Neural crest cell (in vitro differentiated cells): ENCODE data around the gene SLC2A6. TPM values are rescaled to one million over a fixed set of nuclear protein-coding genes. Genes with fewer than 3 reads are reported as not detected.

Experiments used
- DNase-seq: peaks from one replicate; pipeline ENCODE4 v3.0.0; 2021; ENCODE audit warnings: low read depth, mixed read lengths, low spot score
- H3K27ac Mint-ChIP-seq: one replicate; pipeline ENCODE4 v1.8.0; 2021; ENCODE audit warnings: mild to moderate bottlenecking, mixed read lengths; ENCODE audit not compliant: unreplicated experiment
- H3K27me3 Mint-ChIP-seq: 2 replicates; pipeline ENCODE4 v1.8.0; 2021; ENCODE audit warnings: low read depth, mild to moderate bottlenecking, mixed read lengths
- H3K36me3 Mint-ChIP-seq: 2 replicates; pipeline ENCODE4 v1.8.0; 2021; ENCODE audit warnings: low read depth, mild to moderate bottlenecking, mixed read lengths
- H3K4me1 Mint-ChIP-seq: 2 replicates; pipeline ENCODE4 v1.8.0; 2021; ENCODE audit warnings: mixed read lengths
- H3K4me3 Mint-ChIP-seq: one replicate; pipeline ENCODE4 v1.8.0; 2021; ENCODE audit warnings: mild to moderate bottlenecking, mixed read lengths
- H3K9me3 Mint-ChIP-seq: 2 replicates; pipeline ENCODE4 v1.8.0; 2021; ENCODE audit warnings: mixed read lengths
- CTCF ChIP-seq: fragments of 200-600 bp; sonication (generic); conservative IDR thresholded peaks from 2 replicates; pipeline ENCODE4 v1.5.0; 2021; ENCODE audit warnings: antibody characterized with exemption, mild to moderate bottlenecking
- total RNA-seq: library from RNA; stranded (reverse); gene quantifications from 2 replicates; pipeline ENCODE4 v1.2.1, GENCODE V29; 2021

Gene SLC2A6
- total RNA-seq, 1 donor from 2014 or later, result 29.0 TPM

GRCh38 chr9:133457233-133457632 lies 21.7 kb downstream of the SLC2A6 start:
- H3K9me3 Mint-ChIP-seq, result no peaks in the 10 kb centered on the region
- no peak overlapping the region for H3K27ac Mint-ChIP-seq
- H3K36me3 Mint-ChIP-seq, result no peaks in the 10 kb centered on the region
- H3K4me1 Mint-ChIP-seq, result peaks cover 21% of the 10 kb centered on the region
- no peaks in the 10 kb centered on the region for H3K27me3 Mint-ChIP-seq
- no peak for DNase-seq
- TF ChIP-seq CTCF, result no peak
- H3K4me3 Mint-ChIP-seq, result no peak overlapping the region

DNA sequence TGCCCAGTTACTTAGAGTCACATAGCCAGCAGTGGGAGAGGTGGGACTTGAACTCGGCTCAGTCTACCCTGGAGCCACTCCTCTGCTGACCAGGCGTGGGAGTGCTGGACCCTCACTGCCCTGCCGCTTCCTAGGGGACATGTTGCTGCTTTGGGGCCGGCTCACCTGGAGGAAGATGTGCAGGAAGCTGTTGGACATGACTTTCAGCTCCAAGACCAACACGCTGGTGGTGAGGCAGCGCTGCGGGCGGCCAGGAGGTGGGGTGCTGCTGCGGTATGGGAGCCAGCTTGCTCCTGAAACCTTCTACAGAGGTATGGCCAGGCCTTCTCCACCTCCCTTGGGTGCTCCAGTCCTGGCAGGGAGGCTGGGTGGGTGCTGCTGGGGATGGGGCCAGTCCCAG lies 22.5 kb downstream of the SLC2A6 start:
- H3K36me3 Mint-ChIP-seq, result no peaks in the 10 kb centered on the region
- peaks cover 18% of the 10 kb centered on the region for H3K4me1 Mint-ChIP-seq
- no peaks in the 10 kb centered on the region for H3K27me3 Mint-ChIP-seq
- no peak for TF ChIP-seq CTCF
- H3K9me3 Mint-ChIP-seq, result no peaks in the 10 kb centered on the region
- H3K27ac Mint-ChIP-seq, result no peak overlapping the region
- H3K4me3 Mint-ChIP-seq, result no peak overlapping the region
- DNase-seq, result no peak

GRCh38 chr9:133455936-133456335 lies 23.0 kb downstream of the SLC2A6 start:
- Mint-ChIP-seq H3K4me3 (no peak overlapping the region), H3K27ac (no peak overlapping the region), H3K27me3 (no peaks in the 10 kb centered on the region), H3K4me1 (peaks cover 13% of the 10 kb centered on the region), H3K36me3 (no peaks in the 10 kb centered on the region), H3K9me3 (no peaks in the 10 kb centered on the region)
- no peak for TF ChIP-seq CTCF
- no peak for DNase-seq

- Mint-ChIP-seq H3K27me3 (no peaks in the 10 kb centered on the region), H3K36me3 (no peaks in the 10 kb centered on the region), H3K27ac (no peak overlapping the region), H3K4me1 (peaks cover 7% of the 10 kb centered on the region), H3K4me3 (no peak overlapping the region), H3K9me3 (no peaks in the 10 kb centered on the region)
- DNase-seq, result no peak
- no peak for TF ChIP-seq CTCF
Measured at GRCh38 chr9:133454943-133455673, 23.8 kb downstream of the SLC2A6 start.

GRCh38 chr9:133454325-133454724 lies 24.6 kb downstream of the SLC2A6 start:
- no peak for DNase-seq
- no peaks in the 10 kb centered on the region for H3K9me3 Mint-ChIP-seq
- H3K4me1 Mint-ChIP-seq, result peaks cover 6% of the 10 kb centered on the region
- H3K27me3 Mint-ChIP-seq, result no peaks in the 10 kb centered on the region
- H3K4me3 Mint-ChIP-seq, result no peak overlapping the region
- TF ChIP-seq CTCF, result no peak
- H3K36me3 Mint-ChIP-seq, result no peaks in the 10 kb centered on the region
- H3K27ac Mint-ChIP-seq, result no peak overlapping the region
